Stomach (tissue), 4 donors: ENCODE results near the gene MUC12.

ENCODE experiments used
- CTCF ChIP-seq, 7 experiments: fragments of 450-650 bp in 4 of 7; fragments of 200-600 bp in 3 of 7; sonication (generic) in 3 of 7; IDR thresholded peaks; one replicate each; pipeline ENCODE4 v1.5.1; 2016 to 2019; ENCODE audit warnings: antibody characterized with exemption in 7 of 7, control low read depth in 2 of 7, mild to moderate bottlenecking in 1 of 7
- POLR2AphosphoS5 ChIP-seq, 3 donors: sonication (generic); formaldehyde crosslinking; IDR thresholded peaks; one replicate each; pipeline ENCODE4 v1.6.1; 2016; ENCODE audit warnings: antibody characterized with exemption in 3 of 3

DNA sequence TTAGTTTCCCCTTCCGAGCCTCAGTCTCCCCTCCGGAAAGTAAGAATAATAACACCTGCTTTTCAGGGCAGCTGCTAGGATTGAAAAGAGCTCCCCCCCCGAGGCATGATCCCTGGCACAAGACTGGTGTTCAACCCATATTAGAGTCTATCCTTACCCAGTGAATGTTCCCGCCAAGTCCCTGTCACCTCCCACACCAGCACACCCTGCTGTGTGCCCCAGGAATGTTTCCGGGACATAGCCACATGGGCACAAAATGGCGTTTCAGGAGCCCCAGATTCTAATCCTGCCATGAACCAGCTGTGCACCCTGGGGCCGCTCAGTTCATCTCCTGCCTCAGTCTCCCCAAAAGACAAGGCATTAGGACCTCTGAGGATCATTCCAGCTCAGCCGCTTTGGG, 51.1 kb downstream of the MUC12 start:
- no peak for TF ChIP-seq CTCF (IDR thresholded peaks at IDR 0.05)
- TF ChIP-seq POLR2AphosphoS5 (IDR thresholded peaks at IDR 0.05): no peak
